Measurements from ENCODE around the gene SARS1.

DNA sequence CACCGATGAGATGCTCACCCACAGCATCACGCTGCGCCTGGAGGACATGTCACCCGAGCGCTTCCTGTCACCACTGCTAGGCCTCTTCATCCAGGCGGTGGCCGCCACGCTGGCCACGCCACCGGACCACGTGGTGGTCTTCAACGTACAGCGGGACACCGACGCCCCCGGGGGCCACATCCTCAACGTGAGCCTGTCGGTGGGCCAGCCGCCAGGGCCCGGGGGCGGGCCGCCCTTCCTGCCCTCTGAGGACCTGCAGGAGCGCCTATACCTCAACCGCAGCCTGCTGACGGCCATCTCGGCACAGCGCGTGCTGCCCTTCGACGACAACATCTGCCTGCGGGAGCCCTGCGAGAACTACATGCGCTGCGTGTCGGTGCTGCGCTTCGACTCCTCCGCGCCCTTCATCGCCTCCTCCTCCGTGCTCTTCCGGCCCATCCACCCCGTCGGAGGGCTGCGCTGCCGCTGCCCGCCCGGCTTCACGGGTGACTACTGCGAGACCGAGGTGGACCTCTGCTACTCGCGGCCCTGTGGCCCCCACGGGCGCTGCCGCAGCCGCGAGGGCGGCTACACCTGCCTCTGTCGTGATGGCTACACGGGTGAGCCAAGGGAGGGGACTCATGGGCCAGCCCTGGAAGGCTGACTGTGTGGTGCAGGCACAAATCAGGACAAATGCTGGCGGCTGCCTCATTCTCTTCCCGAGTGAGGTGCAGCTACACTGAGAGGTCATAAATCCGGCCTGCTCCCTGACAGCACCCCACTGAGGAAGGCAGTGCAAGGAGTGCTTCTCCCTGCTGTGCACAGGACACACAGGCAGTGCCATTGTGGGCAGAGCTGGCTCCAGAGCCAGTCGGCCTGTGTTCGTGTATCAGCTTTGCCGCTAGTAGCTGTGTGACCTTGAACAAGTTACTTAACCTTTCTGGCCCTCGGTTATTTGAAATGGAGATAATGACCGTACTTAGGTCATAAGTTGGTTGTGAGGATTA, 45.1 kb downstream of the SARS1 start:
- TF ChIP-seq, protein P1, sequence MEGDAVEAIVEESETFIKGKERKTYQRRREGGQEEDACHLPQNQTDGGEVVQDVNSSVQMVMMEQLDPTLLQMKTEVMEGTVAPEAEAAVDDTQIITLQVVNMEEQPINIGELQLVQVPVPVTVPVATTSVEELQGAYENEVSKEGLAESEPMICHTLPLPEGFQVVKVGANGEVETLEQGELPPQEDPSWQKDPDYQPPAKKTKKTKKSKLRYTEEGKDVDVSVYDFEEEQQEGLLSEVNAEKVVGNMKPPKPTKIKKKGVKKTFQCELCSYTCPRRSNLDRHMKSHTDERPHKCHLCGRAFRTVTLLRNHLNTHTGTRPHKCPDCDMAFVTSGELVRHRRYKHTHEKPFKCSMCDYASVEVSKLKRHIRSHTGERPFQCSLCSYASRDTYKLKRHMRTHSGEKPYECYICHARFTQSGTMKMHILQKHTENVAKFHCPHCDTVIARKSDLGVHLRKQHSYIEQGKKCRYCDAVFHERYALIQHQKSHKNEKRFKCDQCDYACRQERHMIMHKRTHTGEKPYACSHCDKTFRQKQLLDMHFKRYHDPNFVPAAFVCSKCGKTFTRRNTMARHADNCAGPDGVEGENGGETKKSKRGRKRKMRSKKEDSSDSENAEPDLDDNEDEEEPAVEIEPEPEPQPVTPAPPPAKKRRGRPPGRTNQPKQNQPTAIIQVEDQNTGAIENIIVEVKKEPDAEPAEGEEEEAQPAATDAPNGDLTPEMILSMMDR (IDR thresholded peaks at IDR 0.05): no peak
- TF ChIP-seq, protein P2, sequence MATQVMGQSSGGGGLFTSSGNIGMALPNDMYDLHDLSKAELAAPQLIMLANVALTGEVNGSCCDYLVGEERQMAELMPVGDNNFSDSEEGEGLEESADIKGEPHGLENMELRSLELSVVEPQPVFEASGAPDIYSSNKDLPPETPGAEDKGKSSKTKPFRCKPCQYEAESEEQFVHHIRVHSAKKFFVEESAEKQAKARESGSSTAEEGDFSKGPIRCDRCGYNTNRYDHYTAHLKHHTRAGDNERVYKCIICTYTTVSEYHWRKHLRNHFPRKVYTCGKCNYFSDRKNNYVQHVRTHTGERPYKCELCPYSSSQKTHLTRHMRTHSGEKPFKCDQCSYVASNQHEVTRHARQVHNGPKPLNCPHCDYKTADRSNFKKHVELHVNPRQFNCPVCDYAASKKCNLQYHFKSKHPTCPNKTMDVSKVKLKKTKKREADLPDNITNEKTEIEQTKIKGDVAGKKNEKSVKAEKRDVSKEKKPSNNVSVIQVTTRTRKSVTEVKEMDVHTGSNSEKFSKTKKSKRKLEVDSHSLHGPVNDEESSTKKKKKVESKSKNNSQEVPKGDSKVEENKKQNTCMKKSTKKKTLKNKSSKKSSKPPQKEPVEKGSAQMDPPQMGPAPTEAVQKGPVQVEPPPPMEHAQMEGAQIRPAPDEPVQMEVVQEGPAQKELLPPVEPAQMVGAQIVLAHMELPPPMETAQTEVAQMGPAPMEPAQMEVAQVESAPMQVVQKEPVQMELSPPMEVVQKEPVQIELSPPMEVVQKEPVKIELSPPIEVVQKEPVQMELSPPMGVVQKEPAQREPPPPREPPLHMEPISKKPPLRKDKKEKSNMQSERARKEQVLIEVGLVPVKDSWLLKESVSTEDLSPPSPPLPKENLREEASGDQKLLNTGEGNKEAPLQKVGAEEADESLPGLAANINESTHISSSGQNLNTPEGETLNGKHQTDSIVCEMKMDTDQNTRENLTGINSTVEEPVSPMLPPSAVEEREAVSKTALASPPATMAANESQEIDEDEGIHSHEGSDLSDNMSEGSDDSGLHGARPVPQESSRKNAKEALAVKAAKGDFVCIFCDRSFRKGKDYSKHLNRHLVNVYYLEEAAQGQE (IDR thresholded peaks at IDR 0.05; ENCODE audit: low read depth, low read length): no peak
- TF ChIP-seq POLR2AphosphoS5 (IDR thresholded peaks at IDR 0.05; ENCODE audit: low read depth, low read length): no peak
- TF ChIP-seq EP300 (IDR thresholded peaks at IDR 0.05; ENCODE audit: borderline replicate concordance in 1 of 2, low read depth in 1 of 2, low read length in 1 of 2): no peak
- no peak for TF ChIP-seq RAD21 (IDR thresholded peaks at IDR 0.05; ENCODE audit: low read length)
- no peak for TF ChIP-seq YY1 (IDR thresholded peaks at IDR 0.05; ENCODE audit: low read depth)
- TF ChIP-seq NFIC (IDR thresholded peaks at IDR 0.05; ENCODE audit: borderline replicate concordance): no peak
- no peak for TF ChIP-seq RXRA (IDR thresholded peaks at IDR 0.05; ENCODE audit: borderline replicate concordance, low read depth)
- TF ChIP-seq, protein P3, sequence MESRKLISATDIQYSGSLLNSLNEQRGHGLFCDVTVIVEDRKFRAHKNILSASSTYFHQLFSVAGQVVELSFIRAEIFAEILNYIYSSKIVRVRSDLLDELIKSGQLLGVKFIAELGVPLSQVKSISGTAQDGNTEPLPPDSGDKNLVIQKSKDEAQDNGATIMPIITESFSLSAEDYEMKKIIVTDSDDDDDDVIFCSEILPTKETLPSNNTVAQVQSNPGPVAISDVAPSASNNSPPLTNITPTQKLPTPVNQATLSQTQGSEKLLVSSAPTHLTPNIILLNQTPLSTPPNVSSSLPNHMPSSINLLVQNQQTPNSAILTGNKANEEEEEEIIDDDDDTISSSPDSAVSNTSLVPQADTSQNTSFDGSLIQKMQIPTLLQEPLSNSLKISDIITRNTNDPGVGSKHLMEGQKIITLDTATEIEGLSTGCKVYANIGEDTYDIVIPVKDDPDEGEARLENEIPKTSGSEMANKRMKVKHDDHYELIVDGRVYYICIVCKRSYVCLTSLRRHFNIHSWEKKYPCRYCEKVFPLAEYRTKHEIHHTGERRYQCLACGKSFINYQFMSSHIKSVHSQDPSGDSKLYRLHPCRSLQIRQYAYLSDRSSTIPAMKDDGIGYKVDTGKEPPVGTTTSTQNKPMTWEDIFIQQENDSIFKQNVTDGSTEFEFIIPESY (IDR thresholded peaks at IDR 0.05; ENCODE audit: borderline replicate concordance, low read depth): no peak
- no peak for TF ChIP-seq TEAD4 (IDR thresholded peaks at IDR 0.05; ENCODE audit: borderline replicate concordance, insufficient read depth)
- TF ChIP-seq, protein P4, sequence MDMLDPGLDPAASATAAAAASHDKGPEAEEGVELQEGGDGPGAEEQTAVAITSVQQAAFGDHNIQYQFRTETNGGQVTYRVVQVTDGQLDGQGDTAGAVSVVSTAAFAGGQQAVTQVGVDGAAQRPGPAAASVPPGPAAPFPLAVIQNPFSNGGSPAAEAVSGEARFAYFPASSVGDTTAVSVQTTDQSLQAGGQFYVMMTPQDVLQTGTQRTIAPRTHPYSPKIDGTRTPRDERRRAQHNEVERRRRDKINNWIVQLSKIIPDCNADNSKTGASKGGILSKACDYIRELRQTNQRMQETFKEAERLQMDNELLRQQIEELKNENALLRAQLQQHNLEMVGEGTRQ (IDR thresholded peaks at IDR 0.05; ENCODE audit: borderline replicate concordance, low read depth, low read length): no peak
